Activated B cell treated with CpG ODN at 0.5 μM for 24 hours (primary cell): ENCODE measurements around the gene PITRM1. TPM values are rescaled to one million over a fixed set of nuclear protein-coding genes. Genes with fewer than 3 reads are reported as not detected.

ENCODE experiments used
- ATAC-seq: fragments of 200-7000 bp; cut with Tn5 transposase; one replicate; pipeline ENCODE4 v1.10.0; 2021; ENCODE audit warnings: low read depth, mild to moderate bottlenecking, moderate library complexity
- CTCF ChIA-PET: fragments of 350-600 bp; sonication (Branson Sonifier 250); formaldehyde crosslinking; loops from one replicate; lab custom pipeline; 2021; ENCODE audit warnings: antibody characterized with exemption; lab: Charles Lee
- POLR2A ChIA-PET: fragments of 350-600 bp; sonication (Branson Sonifier 250); formaldehyde crosslinking; loops from one replicate; lab custom pipeline; 2021; ENCODE audit warnings: antibody characterized with exemption; lab: Charles Lee
- DNase-seq: peaks from one replicate; pipeline ENCODE4 v3.0.0; 2022
- H3K27ac Mint-ChIP-seq: one replicate; pipeline ENCODE4 v1.8.0; 2020; ENCODE audit warnings: mixed read lengths
- H3K27me3 Mint-ChIP-seq: one replicate; pipeline ENCODE4 v1.8.0; 2021; ENCODE audit warnings: mixed read lengths
- H3K36me3 Mint-ChIP-seq: one replicate; pipeline ENCODE4 v1.8.0; 2021; ENCODE audit warnings: low read depth, mixed read lengths
- H3K4me1 Mint-ChIP-seq: one replicate; pipeline ENCODE4 v1.8.0; 2021; ENCODE audit warnings: mixed read lengths
- H3K4me3 Mint-ChIP-seq: one replicate; pipeline ENCODE4 v1.8.0; 2020; ENCODE audit warnings: mild to moderate bottlenecking, mixed read lengths
- H3K9me3 Mint-ChIP-seq: one replicate; pipeline ENCODE4 v1.8.0; 2020; ENCODE audit warnings: mixed read lengths
- CTCF ChIP-seq: fragments of 200-600 bp; IDR thresholded peaks from one replicate; pipeline ENCODE4 v1.8.0; 2022; ENCODE audit warnings: antibody characterized with exemption, mild to moderate bottlenecking
- intact Hi-C: fragments of 100-400 bp; cut with micrococcal nuclease; formaldehyde crosslinking; loops from one replicate; pipeline ENCODE4 v1.15.1; 2024
- total RNA-seq: library from RNA; stranded (reverse); gene quantifications from 2 replicates; pipeline ENCODE4 v1.2.3, GENCODE V29; 2022

Gene PITRM1
- total RNA-seq, 1 donor from 2014 or later = 60.7 TPM

- DNase-seq (no peak), ATAC-seq (no peak)
- H3K27me3 Mint-ChIP-seq = no peaks in the 10 kb centered on the region
- POLR2A ChIA-PET = interaction anchor here (0.6 to 0.7 kb wide), 2 partner anchors 42 to 72 kb away, joined by 4 to 5 read pairs; partner anchors contain the start of gene PITRM1
- H3K36me3 Mint-ChIP-seq = peaks cover 63% of the 10 kb centered on the region
- H3K27ac Mint-ChIP-seq = no peak overlapping the region
- TF ChIP-seq CTCF = no peak
- no peak overlapping the region for H3K4me3 Mint-ChIP-seq
- intact Hi-C loops = no loop called here
- CTCF ChIA-PET = no interaction called here
- H3K4me1 Mint-ChIP-seq = peaks cover under 1% of the 10 kb centered on the region
- no peaks in the 10 kb centered on the region for H3K9me3 Mint-ChIP-seq
Measured at GRCh38 chr10:3100856-3101640, 71.5 kb downstream of the PITRM1 start.

- Mint-ChIP-seq H3K4me3 (no peak overlapping the region), H3K27ac (no peak overlapping the region), H3K4me1 (peaks cover 9% of the 10 kb centered on the region), H3K27me3 (no peaks in the 10 kb centered on the region), H3K9me3 (no peaks in the 10 kb centered on the region), H3K36me3 (peaks cover 59% of the 10 kb centered on the region)
- CTCF ChIA-PET = no interaction called here
- POLR2A ChIA-PET = interaction anchor here (0.6 to 0.7 kb wide), 2 partner anchors 42 to 73 kb away, joined by 4 to 5 read pairs; partner anchors contain the start of gene PITRM1
- ATAC-seq (no peak), DNase-seq (no peak)
- intact Hi-C loops = no loop called here
- TF ChIP-seq CTCF = no peak
Measured at GRCh38 chr10:3100093-3100792, 72.3 kb downstream of the PITRM1 start.

GRCh38 chr10:3099291-3100092 is 73.1 kb downstream of the PITRM1 start:
- POLR2A ChIA-PET = no interaction called here
- no peak overlapping the region for H3K27ac Mint-ChIP-seq
- H3K27me3 Mint-ChIP-seq = no peaks in the 10 kb centered on the region
- H3K4me1 Mint-ChIP-seq = peaks cover 13% of the 10 kb centered on the region
- no peak for TF ChIP-seq CTCF
- ATAC-seq (no peak), DNase-seq (no peak)
- no peak overlapping the region for H3K4me3 Mint-ChIP-seq
- peaks cover 56% of the 10 kb centered on the region for H3K36me3 Mint-ChIP-seq
- intact Hi-C loops = no loop called here
- H3K9me3 Mint-ChIP-seq = no peaks in the 10 kb centered on the region
- CTCF ChIA-PET = no interaction called here

- intact Hi-C loops = no loop called here
- ChIA-PET CTCF (no interaction called here), POLR2A (no interaction called here)
- H3K36me3 Mint-ChIP-seq = peaks cover 52% of the 10 kb centered on the region
- no peaks in the 10 kb centered on the region for H3K9me3 Mint-ChIP-seq
- DNase-seq = no peak
- ATAC-seq = no peak
- no peak overlapping the region for H3K4me3 Mint-ChIP-seq
- no peaks in the 10 kb centered on the region for H3K27me3 Mint-ChIP-seq
- no peak overlapping the region for H3K27ac Mint-ChIP-seq
- no peak for TF ChIP-seq CTCF
- H3K4me1 Mint-ChIP-seq = peaks cover 13% of the 10 kb centered on the region
Measured at GRCh38 chr10:3098689-3099088, 73.9 kb downstream of the PITRM1 start.

GRCh38 chr10:3097160-3097559 is 75.4 kb downstream of the PITRM1 start:
- DNase-seq (no peak), ATAC-seq (no peak)
- Mint-ChIP-seq H3K4me1 (peaks cover 20% of the 10 kb centered on the region), H3K36me3 (peaks cover 45% of the 10 kb centered on the region), H3K27me3 (no peaks in the 10 kb centered on the region), H3K9me3 (no peaks in the 10 kb centered on the region), H3K4me3 (no peak overlapping the region), H3K27ac (no peak overlapping the region)
- POLR2A ChIA-PET = no interaction called here
- CTCF ChIA-PET = no interaction called here
- intact Hi-C loops = no loop called here
- TF ChIP-seq CTCF = no peak
